DMS53 treated with DMSO at 0.1 percent for 48 hours (cell line): ENCODE data around the gene WDHD1.
"Not testable (repeated sequence)": the region's sequence is repeated elsewhere in the genome, so short reads cannot be mapped to it uniquely, and the experiment has no call there.

ENCODE experiments used
- DNase-seq: peaks from one replicate; lab custom pipeline; 2025; ENCODE audit not compliant: unreplicated experiment; lab: John Stamatoyannopoulos, UW

The WDHD1 gene

DNA sequence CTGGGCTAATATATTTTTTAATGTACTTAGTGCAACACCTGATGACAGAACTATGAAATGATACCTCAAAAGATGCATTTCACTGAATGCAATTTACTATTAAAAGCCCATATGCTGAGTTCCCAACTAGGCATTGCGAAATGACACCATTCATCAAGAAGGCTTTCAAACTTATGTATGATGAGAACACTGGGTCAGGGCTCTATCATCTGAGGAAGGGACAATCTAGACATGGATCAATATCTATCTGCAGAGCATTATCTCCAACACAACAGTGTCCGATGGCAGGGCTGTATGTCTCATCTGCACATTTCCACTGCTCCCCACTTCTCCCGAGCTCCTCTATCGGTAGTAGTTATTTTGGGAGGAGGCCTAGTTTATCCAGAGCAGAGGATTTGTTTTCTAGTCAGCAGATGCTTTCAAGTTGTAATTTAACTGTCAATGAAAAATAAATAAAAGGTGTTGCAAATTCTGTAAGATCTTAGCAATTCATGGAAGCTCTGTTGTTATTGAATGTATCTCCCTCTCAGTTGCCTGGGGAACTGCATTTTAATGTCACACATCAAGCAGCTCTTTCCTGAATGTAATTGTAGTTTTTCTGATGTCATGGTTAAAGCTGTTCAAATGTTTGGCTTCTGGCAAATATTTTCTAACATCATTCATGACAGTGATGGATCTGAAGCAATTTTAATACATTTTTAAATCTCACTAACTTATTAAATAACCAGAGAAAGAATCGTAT, 116.9 kb downstream of the WDHD1 start:
- no peak for DNase-seq

- not testable (repeated sequence) for DNase-seq
These were observed 117.9 kb downstream of the WDHD1 start for GRCh38 chr14:54908973-54909372.

DNA sequence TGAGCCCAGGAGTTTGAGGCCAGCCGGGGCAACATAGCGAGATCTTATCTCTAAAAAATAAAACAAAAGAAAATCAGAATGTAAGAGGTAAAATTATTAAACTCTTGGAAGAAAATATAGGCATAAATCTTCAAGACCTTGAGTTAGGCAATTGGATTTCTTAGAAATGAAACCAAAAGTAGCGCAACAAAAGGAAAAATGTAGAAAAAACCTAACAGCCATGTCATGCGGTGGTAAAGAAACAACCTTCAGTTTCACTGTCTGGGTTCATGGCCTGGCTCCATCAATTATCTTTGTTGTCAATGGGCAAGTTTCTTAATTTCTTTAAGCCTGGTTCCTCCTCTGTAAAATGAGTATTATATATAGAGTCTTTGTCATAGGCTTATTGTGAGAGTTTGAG, 118.7 kb downstream of the WDHD1 start:
- no peak for DNase-seq

DNA sequence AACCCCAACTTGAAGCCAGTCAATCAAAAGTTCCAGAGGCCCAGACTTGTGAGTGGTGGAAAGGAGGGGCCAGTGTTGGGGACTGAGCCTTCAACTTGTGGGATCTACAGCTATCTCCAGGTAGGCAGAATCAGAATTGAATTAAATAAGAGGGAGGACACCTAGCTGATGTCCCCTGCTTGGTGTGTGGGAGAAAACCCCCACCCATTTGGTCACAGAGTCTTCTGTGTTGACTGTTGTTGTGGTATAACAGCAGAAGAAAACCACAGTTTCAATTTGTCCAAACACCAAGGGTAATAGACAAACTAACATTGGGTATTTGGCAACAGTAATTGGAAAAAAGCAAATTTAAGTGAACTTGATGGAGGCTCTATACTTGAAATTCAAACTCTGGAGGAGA, 120.8 kb downstream of the WDHD1 start:
- no peak for DNase-seq

- peak; percentile 82 for DNase-seq
These were observed 124.1 kb downstream of the WDHD1 start, which contains the start of gene GCH1 for GRCh38 chr14:54902521-54903420. Gene GCH1 (minus strand): TSS chr14:54902826. CDS start chr14:54902663, 163 bp downstream.

GRCh38 chr14:54902143-54902520, 124.8 kb downstream of the WDHD1 start:
- DNase-seq: peak; percentile 39

DNA sequence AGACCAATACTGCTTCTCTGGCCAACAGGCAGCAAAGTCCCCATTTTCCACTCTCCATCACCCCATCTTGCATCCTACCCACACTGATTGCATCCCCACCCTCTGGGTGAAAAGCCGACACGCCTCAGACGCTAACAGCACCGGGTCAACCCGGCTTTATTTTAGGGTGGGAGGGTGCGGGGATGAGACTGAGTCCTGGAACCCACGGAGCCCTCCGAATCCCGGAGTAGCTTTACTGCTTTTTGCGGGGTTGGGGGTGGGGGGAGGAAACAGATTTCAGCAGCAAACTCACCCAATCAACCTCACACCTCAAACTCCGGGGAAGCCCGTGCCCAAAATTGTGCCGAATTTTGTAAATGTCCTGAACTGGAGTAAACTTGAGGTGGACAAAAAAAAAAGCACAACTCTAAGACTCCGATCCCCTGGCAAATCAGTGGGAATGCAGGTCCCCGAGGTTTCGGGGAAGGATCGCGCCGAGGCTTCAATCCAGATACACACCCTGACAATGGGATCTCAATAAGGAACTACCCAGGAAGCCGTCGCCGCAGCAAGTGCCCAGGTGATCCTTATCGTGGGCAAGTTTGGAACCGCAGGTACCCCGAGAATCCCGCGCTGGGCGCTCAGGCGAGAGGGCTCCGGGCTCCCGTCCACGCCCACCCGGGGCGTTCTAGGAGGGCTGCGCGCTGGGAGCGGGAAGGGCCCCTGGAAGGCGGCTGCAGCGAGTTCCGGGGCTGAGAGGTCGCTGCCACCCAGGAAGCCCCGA, 125.3 kb downstream of the WDHD1 start:
- DNase-seq: no peak

DNA sequence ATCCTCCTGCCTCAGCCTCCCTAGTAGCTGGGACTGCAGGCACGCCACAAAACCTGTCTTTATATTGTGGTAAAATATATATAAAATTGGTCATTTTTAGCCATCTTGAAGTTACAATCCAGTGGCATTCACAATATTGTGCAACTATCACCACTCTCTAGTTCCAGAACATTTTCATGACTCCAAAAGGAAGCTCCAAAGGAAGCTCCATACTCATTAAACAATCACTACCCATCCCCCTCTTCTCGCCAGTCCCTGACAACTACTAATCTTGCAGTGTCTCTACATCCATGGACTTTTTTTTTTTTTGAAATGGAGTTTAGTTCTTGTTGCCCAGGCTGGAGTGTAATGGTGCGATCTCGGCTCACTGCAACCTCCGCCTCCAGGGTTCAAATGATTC, 127.3 kb downstream of the WDHD1 start:
- DNase-seq: no peak

DNA sequence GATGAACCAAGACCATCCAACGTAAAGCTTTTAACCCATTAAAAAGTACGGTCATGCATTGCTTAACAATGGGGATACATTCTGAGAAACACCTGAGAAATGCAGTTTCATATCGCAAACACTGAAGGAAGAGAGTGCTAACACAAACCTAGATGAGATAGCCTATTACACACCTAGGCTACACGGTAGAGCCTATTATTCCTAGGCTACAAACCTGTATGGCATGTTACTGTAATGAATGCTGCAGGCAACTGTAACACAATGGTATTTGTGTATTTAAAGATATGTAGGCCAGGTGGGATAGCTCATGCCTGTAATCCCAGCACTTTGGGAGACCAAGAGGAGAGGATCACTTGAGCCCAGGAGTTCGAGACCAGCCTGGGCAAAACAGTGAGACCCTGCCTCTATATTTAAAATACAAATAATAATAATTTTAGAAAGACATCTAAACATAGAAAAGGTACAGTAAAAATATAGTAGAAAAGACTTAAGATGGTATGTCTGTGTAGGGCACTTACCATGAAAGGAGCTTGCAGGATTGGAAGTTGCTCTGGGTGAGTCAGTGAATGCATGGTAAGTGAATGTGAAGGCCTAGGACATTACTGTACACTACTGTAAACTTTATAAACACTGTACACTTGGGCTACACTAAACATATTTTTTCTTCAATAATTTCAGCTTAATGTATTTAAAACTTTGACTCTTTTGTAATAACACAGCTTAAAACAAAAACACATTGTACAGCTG, 128.9 kb downstream of the WDHD1 start:
- not testable (repeated sequence) for DNase-seq

DNA sequence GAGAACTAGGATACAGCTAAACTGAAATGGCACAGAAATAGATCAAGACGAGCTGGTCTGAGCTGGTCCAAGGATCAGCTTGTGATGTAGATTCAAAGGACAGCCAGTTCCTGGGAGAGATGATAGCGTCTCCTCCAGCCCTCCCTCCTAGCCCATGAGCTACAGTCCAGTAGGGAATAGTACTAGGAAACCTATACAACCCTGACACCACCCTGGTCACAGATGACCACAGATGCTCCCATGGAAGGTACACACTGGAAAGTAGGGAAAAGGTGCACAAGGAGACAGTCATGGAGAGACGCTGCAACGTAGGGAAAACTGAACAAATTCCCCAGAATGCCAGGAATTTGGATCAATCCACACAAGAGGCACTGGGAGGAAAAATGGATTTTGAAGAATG, 131.2 kb downstream of the WDHD1 start:
- DNase-seq: no peak

GRCh38 chr14:54894995-54895394, 131.9 kb downstream of the WDHD1 start:
- DNase-seq: no peak

- DNase-seq: peak; percentile 20
These were observed 133.6 kb downstream of the WDHD1 start for GRCh38 chr14:54893151-54893760.

DNA sequence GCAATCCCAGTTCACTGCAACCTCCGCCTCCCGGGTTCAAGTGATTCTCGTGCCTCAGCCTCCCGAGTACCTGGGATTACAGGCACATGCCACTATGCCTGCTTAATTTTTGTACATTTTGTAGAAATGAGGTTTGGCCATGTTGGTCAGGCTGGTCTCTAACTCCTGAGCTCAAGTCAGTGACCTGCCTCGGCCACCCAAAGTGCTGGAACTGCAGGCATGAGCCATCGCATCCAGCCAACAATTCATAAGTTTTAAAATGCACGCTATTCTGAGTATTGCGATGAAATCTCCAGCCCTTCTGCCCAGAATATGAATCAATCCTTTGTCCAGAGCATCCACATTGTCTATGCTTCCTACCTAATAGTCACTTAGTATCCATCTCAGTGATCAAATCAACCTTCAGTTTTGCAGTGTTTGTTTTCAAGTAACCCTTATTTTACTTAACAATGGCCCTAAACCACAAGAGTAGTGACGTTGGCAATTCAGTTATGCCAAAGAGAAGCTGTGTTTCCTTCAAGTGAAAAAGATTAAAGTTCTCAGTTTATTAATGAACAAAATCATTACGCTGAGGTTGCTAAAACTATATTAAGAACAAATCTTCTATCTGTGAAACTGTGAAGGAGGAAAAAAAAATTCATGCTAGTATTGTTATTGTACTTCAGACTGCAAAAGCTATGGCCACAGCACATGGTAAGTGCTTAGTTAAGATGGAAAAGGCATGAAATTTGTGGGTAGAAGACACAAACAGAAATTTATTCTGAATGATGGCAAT, 135.2 kb downstream of the WDHD1 start:
- DNase-seq: no peak

GRCh38 chr14:54890788-54891187, 136.1 kb downstream of the WDHD1 start:
- DNase-seq: no peak

DNA sequence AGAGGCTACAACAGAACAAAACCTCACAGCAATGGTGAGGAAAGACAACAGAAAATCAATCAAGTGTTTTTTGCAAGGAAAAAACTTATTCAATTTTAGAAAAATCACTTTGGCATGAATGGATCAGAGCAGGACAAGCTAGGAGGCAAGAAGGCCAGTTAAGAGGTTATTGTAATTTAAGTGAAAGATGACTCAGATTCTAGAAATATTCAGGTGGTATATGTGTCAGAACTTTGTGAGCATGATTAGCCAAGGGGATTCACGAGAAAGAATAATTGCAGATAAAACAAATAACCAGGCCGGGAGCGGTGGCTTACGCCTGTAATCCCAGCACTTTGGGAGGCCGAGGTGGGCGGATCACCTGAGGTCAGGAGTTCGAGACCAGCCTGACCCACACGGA, 137.0 kb downstream of the WDHD1 start:
- DNase-seq: no peak
